RWPE1 (cell line): Measurements from ENCODE around the gene SND1.

Experiments used
- CTCF ChIA-PET: fragments of 350-600 bp; sonication (Branson Sonifier 250); formaldehyde crosslinking; extraction: SDS; loops from one replicate; lab custom pipeline; 2021; lab: Yijun Ruan, JAX
- POLR2A ChIA-PET: fragments of 400-600 bp; formaldehyde crosslinking; extraction: SDS; loops from one replicate; lab custom pipeline; 2020; ENCODE audit warnings: antibody characterized with exemption; ENCODE audit not compliant: low non-redundant PET; lab: Yijun Ruan, JAX
- DNase-seq: peaks from one replicate; pipeline ENCODE4 v3.0.0; 2012; ENCODE audit warnings: low spot score
- H3K27ac ChIP-seq: fragments of 450-650 bp; 2 replicates; pipeline ENCODE4 v1.5.1; 2017
- TF ChIP-seq, protein P1 (sequence below): fragments of 450-650 bp; conservative IDR thresholded peaks from 2 replicates; pipeline ENCODE4 v1.5.1; 2017; ENCODE audit warnings: low read depth, mild to moderate bottlenecking

Gene SND1

DNA sequence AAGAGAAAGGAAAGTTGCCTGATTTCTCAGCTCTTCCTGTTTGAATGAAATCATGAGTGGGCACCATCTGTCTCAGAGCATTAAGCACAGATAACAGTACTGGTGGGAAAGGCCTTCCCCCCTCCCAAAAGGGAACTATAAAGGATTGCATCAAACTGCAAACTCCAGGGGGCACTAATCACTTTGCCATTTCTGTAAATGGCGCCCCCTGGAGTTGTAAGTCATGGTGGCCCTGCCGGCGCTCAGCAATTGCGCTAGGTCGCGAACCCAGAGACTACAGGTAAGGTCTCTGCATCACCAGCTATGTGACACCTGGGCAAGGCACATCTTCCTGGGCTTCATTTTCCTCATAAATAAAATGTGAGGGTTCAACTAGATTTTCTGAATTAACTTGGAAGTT, 368.2 kb downstream of the SND1 start:
- CTCF ChIA-PET: interaction anchor here (1.1 kb wide), 1 partner anchor 9 kb away, joined by 6 read pairs; no protein-coding TSS in a partner anchor
- TF ChIP-seq, protein P1, sequence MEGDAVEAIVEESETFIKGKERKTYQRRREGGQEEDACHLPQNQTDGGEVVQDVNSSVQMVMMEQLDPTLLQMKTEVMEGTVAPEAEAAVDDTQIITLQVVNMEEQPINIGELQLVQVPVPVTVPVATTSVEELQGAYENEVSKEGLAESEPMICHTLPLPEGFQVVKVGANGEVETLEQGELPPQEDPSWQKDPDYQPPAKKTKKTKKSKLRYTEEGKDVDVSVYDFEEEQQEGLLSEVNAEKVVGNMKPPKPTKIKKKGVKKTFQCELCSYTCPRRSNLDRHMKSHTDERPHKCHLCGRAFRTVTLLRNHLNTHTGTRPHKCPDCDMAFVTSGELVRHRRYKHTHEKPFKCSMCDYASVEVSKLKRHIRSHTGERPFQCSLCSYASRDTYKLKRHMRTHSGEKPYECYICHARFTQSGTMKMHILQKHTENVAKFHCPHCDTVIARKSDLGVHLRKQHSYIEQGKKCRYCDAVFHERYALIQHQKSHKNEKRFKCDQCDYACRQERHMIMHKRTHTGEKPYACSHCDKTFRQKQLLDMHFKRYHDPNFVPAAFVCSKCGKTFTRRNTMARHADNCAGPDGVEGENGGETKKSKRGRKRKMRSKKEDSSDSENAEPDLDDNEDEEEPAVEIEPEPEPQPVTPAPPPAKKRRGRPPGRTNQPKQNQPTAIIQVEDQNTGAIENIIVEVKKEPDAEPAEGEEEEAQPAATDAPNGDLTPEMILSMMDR: no peak; the same call in 1 of the 2 replicates
- DNase-seq: no peak
- POLR2A ChIA-PET: no interaction called here
- H3K27ac ChIP-seq: peak overlapping the region; percentile 33; the same call in 1 of the 2 replicates

DNA sequence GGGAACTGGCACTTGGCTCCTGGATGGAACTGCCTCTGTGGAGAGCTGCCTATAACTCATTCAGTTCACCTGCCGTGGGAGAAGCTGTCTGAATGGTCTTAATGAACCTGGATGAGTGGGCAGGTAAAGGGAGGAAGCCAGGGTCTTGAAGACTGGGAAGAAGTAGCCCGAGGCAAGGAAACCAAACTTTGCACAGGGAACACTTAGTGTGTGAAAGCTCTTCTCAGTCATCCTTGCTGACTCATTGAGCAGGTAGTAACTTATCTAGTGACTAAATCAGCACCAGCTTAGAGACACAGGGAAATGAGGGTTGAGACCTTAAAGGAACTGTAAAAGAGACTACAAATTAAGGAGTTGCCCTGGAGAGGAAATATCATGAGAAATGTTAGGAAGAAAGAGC, 369.4 kb downstream of the SND1 start:
- POLR2A ChIA-PET: no interaction called here
- TF ChIP-seq, protein P1: no peak
- peak; percentile 75 for DNase-seq
- CTCF ChIA-PET: no interaction called here
- peak overlapping the region; percentile 74 for H3K27ac ChIP-seq

DNA sequence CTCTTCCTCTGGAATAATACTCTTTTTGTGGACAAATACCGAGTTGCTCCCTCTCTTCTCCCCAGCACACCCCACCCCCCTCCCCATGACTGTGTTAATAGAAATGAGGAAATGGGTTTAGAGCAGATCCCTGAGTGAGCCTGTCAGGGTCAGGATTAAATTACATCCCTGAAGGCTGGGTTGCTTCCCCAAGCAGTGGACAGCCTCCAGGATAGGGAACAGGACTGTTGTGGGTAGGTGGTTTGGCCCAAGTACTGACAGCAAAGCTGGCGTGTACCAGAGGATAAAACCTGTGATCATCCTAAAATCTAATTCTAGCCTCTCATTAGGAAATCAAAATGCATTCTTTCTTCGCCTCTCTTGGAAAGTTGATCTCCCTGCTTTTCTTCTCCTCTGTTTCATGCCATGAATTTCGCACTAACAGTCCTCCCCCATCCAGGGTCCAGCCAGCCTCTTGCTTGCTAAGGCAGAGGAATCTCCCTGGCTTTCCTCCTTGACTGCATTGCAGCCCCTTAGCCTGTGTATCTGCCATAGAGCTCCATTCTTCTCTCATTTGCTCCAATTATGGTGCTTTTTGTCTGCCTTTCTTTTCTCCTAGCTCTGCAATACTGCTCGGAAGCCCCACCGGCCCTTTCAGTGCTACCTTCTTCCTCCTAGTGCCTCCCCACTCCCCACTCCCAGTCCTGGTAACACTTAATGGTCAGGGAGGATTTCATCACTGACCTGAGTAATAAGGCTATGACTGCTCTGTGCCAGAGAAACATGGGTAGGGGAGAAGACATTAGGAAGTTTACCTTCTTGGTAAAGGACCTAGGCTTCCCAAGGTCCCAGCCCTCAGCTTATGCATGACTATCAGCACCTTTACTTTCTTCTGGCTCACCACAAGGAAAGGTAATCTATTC, 370.9 kb downstream of the SND1 start:
- TF ChIP-seq, protein P1: no peak
- ChIA-PET POLR2A (no interaction called here), CTCF (no interaction called here)
- H3K27ac ChIP-seq: peak overlapping the region; percentile 30; the same call in 1 of the 2 replicates
- peak; percentile 50 for DNase-seq

DNA sequence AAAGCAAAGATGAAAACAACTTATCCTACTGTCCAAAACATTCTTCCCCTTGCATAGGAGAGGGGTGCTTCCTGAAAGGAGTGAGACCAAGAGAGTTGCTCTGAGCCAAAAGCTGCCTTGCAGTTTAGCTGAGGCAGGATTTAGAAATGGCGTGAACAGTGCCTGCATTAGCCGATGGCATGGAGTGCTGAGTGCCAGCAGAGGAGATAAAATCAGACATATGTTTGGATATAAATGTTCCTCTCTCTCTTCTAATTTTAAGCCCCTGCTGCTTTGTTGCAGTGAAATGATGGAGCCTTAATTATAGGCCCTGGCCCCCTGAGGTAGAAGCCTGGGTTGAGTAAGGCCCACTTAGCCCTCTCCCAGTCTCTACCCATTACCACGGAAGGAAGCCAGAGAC, 372.2 kb downstream of the SND1 start:
- no peak for DNase-seq
- no peak overlapping the region for H3K27ac ChIP-seq
- POLR2A ChIA-PET: no interaction called here
- TF ChIP-seq, protein P1: no peak
- CTCF ChIA-PET: no interaction called here

DNA sequence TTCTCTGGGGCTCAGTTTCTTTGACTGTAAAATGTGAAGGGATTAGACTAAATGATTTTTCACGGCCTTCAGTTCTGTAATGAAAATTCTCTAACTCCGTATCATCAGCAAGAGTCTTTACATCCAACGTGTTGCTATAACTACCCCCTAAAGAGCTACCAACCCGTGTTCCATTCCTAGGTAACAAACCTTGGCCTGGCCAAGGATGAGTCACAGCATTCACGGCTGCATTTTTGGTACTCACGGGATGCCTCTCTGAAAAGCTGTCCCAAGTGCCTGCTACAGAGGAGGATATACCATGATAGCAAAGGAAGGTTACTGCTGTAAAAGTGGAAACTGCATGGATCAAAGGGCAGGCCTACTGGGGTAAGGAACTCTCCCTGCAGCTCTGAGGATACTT, 373.4 kb downstream of the SND1 start:
- CTCF ChIA-PET: no interaction called here
- H3K27ac ChIP-seq: no peak overlapping the region
- POLR2A ChIA-PET: no interaction called here
- TF ChIP-seq, protein P1: no peak
- peak; percentile 8 for DNase-seq

DNA sequence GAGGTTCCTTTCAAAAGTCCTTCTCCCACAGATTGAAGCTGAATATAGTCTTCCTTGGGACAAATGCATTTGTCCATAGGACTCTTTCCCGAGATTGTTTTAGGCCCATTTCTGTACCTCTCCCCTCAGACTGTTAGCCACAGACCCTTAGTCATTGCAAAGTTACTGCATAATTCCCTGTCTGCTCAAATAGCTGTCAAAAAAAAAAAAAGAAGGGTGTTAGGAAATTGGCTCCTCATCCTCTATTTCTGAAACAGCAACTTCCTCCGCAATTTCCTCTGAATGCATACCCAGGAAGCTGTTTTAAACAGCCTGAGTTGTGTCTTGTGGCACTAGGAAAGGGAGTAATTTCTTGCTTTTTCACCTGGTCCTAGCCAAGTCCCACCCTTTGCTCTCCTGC, 373.8 kb downstream of the SND1 start:
- ChIA-PET POLR2A (no interaction called here), CTCF (interaction anchor here (0.8 kb wide), 1 partner anchor 20 kb away, joined by 5 read pairs; no protein-coding TSS in a partner anchor)
- no peak overlapping the region for H3K27ac ChIP-seq
- DNase-seq: no peak
- TF ChIP-seq, protein P1: no peak
